CD1c-positive myeloid dendritic cell (primary cell): ENCODE results near the gene IFI44L.

Source experiments
- DNase-seq: peaks from one replicate; pipeline ENCODE4 v3.0.0-alpha.2; 2016; ENCODE audit errors: extremely low spot score

IFI44L gene

GRCh38 chr1:78688697-78689096, 68.4 kb downstream of the IFI44L start:
- DNase-seq, result no peak

GRCh38 chr1:78690516-78690915, 70.3 kb downstream of the IFI44L start:
- no peak for DNase-seq

- DNase-seq, result no peak
Observed at GRCh38 chr1:78691995-78692747, 71.9 kb downstream of the IFI44L start.
